Body of pancreas (tissue), 4 donors: ENCODE measurements around the gene PVR. TPM values are rescaled to one million over a fixed set of nuclear protein-coding genes. Genes with fewer than 3 reads are reported as not detected.
A peak's percentile ranks its signal among the peaks of the same experiment; 100 is the strongest.

Experiments used
- ATAC-seq: fragments of 150-250 bp; one replicate; pipeline ENCODE4 v1.9.1; 2016
- DNase-seq, 4 donors: peaks; one replicate each; pipeline ENCODE4 v3.0.0-alpha.2; 2019
- H3K27ac ChIP-seq, 4 donors: fragments of 200-600 bp; sonication (generic); 1 replicate in 3 of 4; 2 replicates in 1 of 4; pipeline versions ENCODE4 v1.5.1 to v1.6.1; 2016 to 2019; ENCODE audit warnings: mild to moderate bottlenecking in 1 of 4, mixed read lengths in 1 of 4, moderate library complexity in 1 of 4
- H3K27me3 ChIP-seq, 2 donors: fragments of 200-600 bp; sonication (generic); one replicate each; pipeline ENCODE4 v1.6.0; 2016; ENCODE audit warnings: mild to moderate bottlenecking in 1 of 2
- H3K36me3 ChIP-seq, 2 donors: fragments of 200-600 bp; sonication (generic); replicated peaks in 1 of 2; 2 replicates each; pipeline ENCODE4 v1.5.1; 2016; ENCODE audit warnings: low read depth in 2 of 2; ENCODE audit not compliant: insufficient read depth in 1 of 2
- H3K4me1 ChIP-seq: fragments of 200-600 bp; sonication (generic); one replicate; pipeline ENCODE4 v1.6.0; 2016
- H3K4me3 ChIP-seq, 2 donors: fragments of 200-600 bp; sonication (generic); 1 replicate in 1 of 2; 2 replicates in 1 of 2; pipeline ENCODE4 v1.5.1; 2016 to 2019
- H3K9me3 ChIP-seq, 3 donors: fragments of 200-600 bp; sonication (generic); 1 replicate in 2 of 3; 2 replicates in 1 of 3; pipeline ENCODE4 v1.5.1; 2016
- POLR2A ChIP-seq, 3 donors: fragments of 450-650 bp; IDR thresholded peaks; one replicate each; pipeline ENCODE4 v1.6.1; 2016; ENCODE audit warnings: antibody characterized with exemption in 3 of 3, mild to moderate bottlenecking in 2 of 3
- WGBS, 2 donors: methylation state at CpG; one replicate each; pipeline ENCODE4 v1.1.5; 2017; 5-methylcytosine and 5-hydroxymethylcytosine counted together
- intact Hi-C: fragments of 100-400 bp; cut with DNase I; formaldehyde crosslinking; loops from one replicate; pipeline ENCODE4 v1.15.1; 2023
- total RNA-seq, 2 donors: library from RNA; depleted of rRNA; stranded (reverse); fragments of >200 nt; gene quantifications; one replicate each; pipeline ENCODE4 v1.1.0, GENCODE V29; 2016
- TF ChIP-seq, protein P1 (sequence below), 7 experiments: fragments of 450-650 bp in 4 of 7; fragments of 200-600 bp in 3 of 7; sonication (generic) in 3 of 7; IDR thresholded peaks; one replicate each; pipeline ENCODE4 v1.5.1; 2016 to 2019; ENCODE audit warnings: antibody characterized with exemption in 7 of 7

The PVR gene
- total RNA-seq, 2 donors from 2014 or later = 36.8 to 55.4 TPM

DNA sequence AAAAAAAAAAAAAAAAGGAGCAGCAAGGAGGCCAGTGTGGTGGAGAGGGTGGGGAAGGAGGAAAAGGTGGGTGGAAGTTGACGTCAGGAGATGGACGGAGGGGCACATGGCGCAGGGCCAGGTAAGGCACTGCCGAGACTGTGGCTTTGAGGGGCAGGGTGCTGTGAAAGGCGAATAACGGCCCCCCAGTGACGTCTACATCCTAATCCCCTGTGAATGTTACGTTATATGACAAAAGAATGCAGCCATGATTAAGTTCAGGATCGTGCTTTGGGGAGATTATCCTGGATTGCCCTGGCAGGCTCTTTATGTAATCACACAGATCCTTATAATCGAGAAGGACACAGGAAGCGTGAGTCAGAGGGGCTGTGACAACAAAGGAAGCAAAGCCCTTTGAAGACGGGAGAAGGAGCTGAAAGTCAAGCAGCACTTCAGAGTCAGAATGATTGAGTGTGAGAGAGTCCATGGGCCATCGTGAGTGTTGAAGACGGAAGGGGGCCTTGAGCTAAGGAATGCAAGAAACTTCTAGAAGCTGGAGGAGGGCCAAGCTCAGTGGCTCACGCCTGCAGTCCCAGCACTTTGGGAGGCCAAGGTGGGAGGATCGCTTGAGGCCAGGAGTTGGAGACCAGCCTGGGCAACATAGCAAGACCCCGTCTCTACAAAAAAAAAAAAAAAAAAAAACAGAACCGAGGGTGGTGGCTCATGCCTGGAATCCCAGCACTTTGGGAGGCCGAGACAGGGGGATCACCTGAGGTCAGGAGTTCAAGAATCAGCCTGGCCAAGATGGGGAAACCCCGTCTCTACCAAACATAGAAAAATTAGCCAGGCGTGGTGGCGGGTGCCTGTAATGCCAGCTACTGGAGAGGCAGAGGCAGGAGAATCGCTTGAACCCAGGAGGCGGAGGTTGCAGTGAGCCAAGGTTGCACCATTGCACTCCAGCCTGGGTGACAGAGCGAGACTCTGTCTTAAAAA is 41.5 kb downstream of the PVR start:
- Histone ChIP-seq H3K27me3 (no peaks in the 10 kb centered on the region), H3K27ac (peak overlapping the region in 2 of 4 donors; percentile 49 to 67), H3K9me3 (no peaks in the 10 kb centered on the region), H3K4me3 (no peak overlapping the region), H3K36me3 (no peaks in the 10 kb centered on the region), H3K4me1 (peaks cover 28% of the 10 kb centered on the region)
- WGBS, 2 donors = 61 to 67% methylated on average over 23 to 25 of the region's 25 CpGs
- ATAC-seq = peak; percentile 25
- TF ChIP-seq, protein P1, sequence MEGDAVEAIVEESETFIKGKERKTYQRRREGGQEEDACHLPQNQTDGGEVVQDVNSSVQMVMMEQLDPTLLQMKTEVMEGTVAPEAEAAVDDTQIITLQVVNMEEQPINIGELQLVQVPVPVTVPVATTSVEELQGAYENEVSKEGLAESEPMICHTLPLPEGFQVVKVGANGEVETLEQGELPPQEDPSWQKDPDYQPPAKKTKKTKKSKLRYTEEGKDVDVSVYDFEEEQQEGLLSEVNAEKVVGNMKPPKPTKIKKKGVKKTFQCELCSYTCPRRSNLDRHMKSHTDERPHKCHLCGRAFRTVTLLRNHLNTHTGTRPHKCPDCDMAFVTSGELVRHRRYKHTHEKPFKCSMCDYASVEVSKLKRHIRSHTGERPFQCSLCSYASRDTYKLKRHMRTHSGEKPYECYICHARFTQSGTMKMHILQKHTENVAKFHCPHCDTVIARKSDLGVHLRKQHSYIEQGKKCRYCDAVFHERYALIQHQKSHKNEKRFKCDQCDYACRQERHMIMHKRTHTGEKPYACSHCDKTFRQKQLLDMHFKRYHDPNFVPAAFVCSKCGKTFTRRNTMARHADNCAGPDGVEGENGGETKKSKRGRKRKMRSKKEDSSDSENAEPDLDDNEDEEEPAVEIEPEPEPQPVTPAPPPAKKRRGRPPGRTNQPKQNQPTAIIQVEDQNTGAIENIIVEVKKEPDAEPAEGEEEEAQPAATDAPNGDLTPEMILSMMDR (IDR thresholded peaks at IDR 0.05) = no peak
- intact Hi-C loops = no loop called here
- DNase-seq = peak in 2 of 4 donors; percentile 46 to 69

DNA sequence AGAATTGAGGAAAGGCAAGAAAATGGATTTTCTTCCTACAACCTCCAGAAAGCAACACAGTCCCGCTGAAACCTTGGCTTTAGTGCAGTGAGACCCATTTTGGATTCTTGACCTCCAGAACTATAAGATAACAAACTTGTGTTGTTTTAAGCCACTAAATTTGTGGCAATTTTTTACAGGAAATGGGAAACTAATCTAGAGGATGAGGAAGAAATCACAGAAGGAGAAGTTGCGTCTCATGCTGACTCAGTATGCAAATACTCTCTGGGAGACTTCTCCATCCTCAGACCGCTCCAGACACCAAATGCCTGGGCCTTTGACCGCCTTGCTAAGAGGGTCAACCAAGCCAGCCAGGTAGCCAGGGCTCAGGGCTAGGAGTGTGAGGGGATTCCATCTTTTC is 42.2 kb downstream of the PVR start:
- no peak for DNase-seq
- peak overlapping the region in 1 of 4 donors; percentile 49 for H3K27ac ChIP-seq
- peaks cover 35% of the 10 kb centered on the region for H3K4me1 ChIP-seq
- no peak for ATAC-seq
- no peak overlapping the region for H3K4me3 ChIP-seq
- H3K36me3 ChIP-seq = no peaks in the 10 kb centered on the region
- TF ChIP-seq, protein P1 (IDR thresholded peaks at IDR 0.05) = no peak
- TF ChIP-seq POLR2A (IDR thresholded peaks at IDR 0.05) = no peak
- WGBS, 2 donors = 78 to 89% methylated on average over 4 of the region's 4 CpGs
- H3K9me3 ChIP-seq = no peaks in the 10 kb centered on the region
- no peaks in the 10 kb centered on the region for H3K27me3 ChIP-seq
- intact Hi-C loops = no loop called here

DNA sequence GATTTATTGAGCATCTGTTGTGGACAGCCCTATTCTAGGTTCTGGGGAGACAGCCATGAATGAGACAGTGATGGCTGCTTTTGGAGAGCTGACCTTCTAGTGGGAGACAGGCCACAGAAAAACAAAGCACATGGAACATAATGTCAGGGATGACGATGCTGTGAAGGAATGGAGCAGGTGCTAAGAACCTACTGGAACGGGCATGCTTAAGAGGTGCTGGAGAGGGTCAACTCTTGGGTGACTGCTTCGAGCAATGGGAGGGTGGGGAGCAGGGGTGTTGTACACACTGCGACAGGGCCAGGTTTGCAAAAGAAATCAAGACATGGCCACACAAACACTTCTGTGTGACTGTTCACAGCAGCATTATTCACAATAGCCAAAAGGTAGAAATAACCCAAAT is 43.2 kb downstream of the PVR start:
- no peak for DNase-seq
- no peak for TF ChIP-seq POLR2A (IDR thresholded peaks at IDR 0.05)
- TF ChIP-seq, protein P1 (IDR thresholded peaks at IDR 0.05) = no peak
- intact Hi-C loops = no loop called here
- no peak overlapping the region for H3K4me3 ChIP-seq
- no peaks in the 10 kb centered on the region for H3K27me3 ChIP-seq
- no peak overlapping the region for H3K27ac ChIP-seq
- no peaks in the 10 kb centered on the region for H3K9me3 ChIP-seq
- peaks cover 45% of the 10 kb centered on the region for H3K4me1 ChIP-seq
- H3K36me3 ChIP-seq = no peaks in the 10 kb centered on the region
- no peak for ATAC-seq
- 70 to 85% methylated on average over 4 of the region's 4 CpGs for WGBS, 2 donors

DNA sequence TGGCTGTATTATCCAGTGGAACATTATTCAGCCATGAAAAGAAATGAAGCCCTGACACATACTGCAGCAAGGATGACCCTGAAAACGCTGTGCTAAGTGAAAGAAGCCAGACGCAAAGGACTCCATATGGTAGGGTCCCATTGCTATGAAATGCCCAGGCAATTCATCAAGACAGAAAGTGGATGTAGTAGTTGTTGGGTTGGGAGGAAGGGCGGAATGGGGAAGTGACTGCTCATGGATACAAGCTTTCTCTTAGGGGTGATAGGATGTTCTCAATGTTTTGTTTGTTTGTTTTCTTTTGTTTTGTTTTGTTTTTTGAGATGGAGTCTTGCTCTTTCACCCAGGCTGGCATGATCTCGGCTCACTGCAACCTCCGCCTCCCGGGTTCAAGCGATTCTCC is 44.2 kb downstream of the PVR start:
- H3K36me3 ChIP-seq = no peaks in the 10 kb centered on the region
- ATAC-seq = no peak
- no peaks in the 10 kb centered on the region for H3K27me3 ChIP-seq
- no peak for DNase-seq
- H3K4me1 ChIP-seq = peaks cover 52% of the 10 kb centered on the region
- no peak overlapping the region for H3K4me3 ChIP-seq
- TF ChIP-seq, protein P1 (IDR thresholded peaks at IDR 0.05) = no peak
- no peak for TF ChIP-seq POLR2A (IDR thresholded peaks at IDR 0.05)
- no peak overlapping the region for H3K27ac ChIP-seq
- no peaks in the 10 kb centered on the region for H3K9me3 ChIP-seq
- WGBS, 2 donors = 82 to 87% methylated on average over 7 of the region's 7 CpGs
- intact Hi-C loops = no loop called here
